GM21381 (cell line): ENCODE results near the gene UBE2D2.

ENCODE experiments used
- ATAC-seq: cut with Tn5 transposase; IDR thresholded peaks from one replicate; pipeline ENCODE4 v1.9.1; 2021; ENCODE audit warnings: mild to moderate bottlenecking, moderate library complexity; ENCODE audit not compliant: unreplicated experiment

Gene UBE2D2

GRCh38 chr5:139634541-139634940, 73.4 kb downstream of the UBE2D2 start:
- ATAC-seq = no peak

DNA sequence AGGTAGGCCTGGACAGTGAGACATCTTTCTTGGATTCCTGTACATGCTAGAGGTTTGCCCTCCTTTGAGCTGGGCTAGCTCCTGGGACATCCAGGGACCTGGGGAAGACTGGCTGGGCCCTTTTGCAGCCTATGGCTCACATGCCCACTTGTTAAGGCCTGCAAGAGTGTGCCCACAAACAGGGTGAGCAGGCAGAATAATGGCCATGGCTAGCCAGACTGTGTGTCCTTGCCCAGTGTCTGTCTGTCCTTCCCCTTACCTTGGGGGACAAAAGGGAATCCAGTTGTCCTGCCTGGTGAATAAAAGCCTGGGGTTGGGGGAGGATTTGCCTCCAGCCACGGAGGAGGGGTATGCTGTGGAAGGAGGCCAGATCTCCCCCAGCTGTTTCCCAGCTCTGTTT, 74.1 kb downstream of the UBE2D2 start:
- ATAC-seq = no peak

DNA sequence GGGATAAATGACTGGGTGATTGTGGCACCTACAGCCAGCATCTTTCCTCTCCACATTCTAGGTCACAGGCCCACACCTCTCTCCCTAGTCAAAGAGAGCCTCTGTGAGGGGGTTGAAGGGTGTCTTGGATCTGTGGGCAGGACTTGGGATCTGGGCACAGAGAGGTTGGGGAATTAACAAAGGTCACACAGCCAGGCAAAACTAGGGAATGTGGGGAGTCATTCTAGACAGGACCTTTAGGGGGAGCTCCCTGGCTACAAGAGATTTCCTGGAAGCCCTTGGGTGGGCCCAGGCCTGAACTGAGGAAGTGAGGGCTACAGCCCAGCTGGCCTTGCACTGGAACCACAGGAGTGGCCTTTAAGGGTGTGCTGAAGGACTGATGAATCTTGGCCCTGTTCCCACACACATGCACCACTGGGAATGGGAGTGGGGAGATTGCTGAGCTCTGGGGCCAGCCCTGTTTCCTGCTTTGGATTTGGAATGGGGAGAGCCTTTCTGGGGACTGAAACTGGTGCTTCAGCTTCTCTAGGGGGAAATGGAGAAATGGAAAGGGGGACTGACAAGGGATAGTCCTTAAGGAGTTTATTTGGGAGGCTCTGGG, 74.6 kb downstream of the UBE2D2 start:
- no peak for ATAC-seq

GRCh38 chr5:139636207-139636792, 75.2 kb downstream of the UBE2D2 start:
- ATAC-seq = peak; percentile 66

DNA sequence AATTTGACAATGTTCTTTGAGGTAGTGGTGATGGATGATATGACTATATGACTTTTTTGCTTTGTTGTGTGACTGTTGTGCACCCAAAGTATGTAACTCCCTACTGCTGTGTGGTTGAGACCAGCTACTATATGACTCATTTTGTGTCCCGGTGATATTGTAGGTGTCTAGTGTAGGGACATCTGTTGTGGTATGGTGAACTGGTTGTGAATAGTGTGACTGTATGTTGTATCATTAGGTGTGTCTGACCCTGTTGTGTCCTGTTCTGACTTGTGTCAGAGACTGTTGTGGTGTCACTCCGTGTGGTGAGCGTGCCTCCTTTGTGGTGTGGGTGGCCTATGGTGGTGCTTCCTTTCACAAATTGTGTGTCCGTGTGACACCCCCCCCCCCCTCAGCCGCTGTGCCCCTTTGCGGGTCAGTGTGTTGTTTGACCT, 75.9 kb downstream of the UBE2D2 start:
- ATAC-seq = no peak

GRCh38 chr5:139637438-139638089, 76.4 kb downstream of the UBE2D2 start:
- peak; percentile 29 for ATAC-seq

DNA sequence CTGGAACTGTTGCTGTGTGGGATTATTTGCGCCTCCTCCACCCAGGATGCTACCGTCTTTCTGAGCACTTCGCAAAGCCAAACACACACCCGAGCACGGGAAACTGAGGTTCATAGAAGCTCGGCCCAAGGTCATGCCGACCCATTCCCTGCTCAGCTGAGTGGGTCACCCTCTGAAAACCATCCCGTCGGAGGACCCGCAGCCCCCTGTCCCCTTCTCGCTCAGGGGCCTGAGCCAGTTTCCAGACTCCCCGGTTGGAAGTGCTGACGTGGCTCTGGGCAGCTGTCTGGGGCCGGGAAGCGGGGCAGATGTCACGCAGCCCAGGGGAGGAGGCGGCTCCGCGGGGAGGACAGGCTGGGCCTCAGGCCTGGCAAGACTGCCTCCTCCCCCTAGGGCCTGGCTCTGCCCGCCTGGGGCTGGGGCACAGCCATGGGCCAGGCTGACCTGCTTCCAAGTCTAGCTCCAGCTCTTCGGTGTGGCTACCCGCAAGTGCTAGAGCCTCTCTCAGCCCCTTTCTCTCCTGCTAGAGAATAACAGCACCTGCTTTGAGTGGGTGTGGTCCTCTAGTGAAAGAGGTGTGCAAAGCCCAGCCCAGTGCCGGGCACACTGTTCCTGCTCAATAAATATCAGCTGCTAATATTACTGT, 77.1 kb downstream of the UBE2D2 start:
- no peak for ATAC-seq

- no peak for ATAC-seq
These were observed 77.8 kb downstream of the UBE2D2 start for GRCh38 chr5:139638736-139639618.

GRCh38 chr5:139639619-139640380, 78.7 kb downstream of the UBE2D2 start:
- no peak for ATAC-seq

DNA sequence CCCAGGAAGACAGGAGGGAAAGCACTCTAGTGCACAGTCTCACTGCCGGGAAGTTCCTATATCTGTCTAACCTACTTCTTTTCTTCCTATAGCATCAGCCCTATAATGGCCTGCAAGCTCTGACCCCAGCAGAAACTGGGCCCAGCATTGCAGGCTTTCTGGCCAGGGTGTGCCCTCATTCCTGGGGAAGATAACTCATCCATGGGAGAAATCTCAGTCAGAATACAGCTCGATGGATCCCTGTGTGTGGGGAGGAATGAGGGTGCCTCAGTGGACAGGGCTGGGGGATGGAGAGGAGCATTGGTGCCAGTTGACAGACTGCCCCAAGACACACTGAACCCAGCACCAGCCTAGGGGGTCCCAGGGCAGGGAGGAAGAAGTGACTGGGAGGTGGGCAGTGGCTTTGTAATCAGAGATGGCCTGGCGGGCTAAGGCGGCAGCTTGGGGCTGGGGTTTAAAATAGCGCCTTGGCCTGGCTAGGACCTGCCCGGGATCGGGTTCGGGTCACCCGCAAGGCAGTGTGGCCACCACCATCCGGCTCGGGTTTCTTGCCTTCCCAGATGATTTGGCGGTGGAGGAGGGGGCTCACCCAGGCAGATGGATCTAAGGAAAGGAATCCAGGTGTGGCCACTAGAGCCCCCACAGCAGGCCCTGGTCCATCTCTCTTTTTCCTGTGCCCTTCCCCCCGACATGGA, 79.4 kb downstream of the UBE2D2 start:
- ATAC-seq = no peak

DNA sequence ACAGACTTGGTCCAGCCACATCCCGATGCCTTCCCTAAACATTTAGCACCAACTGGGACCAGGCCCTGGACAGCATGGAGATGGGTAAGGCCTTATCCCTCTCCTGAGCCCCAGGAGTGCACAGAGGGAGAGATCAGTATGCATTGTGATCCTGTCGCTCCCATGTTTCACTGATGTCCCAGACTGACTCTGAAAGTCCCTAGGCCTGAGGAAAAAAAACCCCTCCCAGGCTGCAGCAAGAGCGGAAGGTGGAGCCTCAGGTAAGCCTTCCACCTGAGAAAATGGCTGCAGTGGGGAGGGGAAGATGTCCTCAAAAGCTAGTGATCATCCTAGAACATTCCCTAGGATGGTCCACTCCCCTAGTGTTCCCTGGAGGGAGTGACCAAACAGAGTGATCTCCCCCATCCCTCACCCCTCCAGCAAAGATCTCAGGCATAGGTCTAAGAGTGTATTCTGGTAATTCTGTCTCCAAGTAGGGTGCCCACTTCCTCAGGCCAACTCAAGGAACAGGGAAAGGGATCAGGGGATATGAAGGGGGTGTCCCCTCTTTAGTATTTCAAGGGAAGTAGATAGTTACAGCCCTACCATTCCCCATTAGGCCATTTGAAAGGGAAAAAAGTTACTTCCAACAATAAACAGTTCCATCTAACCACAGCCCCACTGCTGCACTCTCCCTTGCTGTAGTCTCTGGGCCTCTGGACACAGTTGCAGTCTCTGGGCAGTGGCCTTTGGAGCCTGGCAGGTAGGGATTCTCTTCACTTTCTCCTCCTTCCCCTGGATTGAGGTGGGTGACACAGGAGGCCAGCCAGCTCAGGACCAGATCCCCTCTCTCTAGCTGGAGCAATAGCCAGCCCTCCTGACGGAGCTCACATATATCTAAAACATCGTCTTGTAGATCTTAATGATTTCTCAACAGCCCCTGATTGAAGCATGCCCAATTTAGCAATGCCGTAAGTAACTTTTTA, 80.3 kb downstream of the UBE2D2 start:
- ATAC-seq = no peak

DNA sequence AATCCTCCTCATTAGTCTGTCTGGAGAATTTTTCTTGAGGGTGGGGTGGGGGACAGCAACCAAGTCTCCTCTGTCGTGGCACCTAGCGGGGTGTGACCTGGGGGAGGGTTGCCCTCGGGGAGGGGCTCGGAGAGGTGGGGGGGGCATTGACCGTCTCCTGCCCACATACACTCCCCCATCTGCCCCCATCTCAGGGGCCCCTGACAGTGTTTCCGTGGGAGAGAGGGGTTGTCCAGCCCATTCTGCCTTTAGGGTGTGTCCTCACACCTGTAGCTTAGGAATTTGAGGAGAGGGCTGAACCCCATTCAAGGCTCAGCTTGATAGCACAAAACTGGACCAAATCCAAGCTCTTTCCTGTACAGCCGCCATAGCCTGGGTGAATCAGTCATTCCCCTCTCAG, 81.1 kb downstream of the UBE2D2 start:
- ATAC-seq = no peak

- ATAC-seq = no peak
These were observed 82.0 kb downstream of the UBE2D2 start for GRCh38 chr5:139642891-139643871.

GRCh38 chr5:139644001-139644456, 82.9 kb downstream of the UBE2D2 start:
- no peak for ATAC-seq

GRCh38 chr5:139644646-139645429, 83.7 kb downstream of the UBE2D2 start:
- ATAC-seq = no peak

DNA sequence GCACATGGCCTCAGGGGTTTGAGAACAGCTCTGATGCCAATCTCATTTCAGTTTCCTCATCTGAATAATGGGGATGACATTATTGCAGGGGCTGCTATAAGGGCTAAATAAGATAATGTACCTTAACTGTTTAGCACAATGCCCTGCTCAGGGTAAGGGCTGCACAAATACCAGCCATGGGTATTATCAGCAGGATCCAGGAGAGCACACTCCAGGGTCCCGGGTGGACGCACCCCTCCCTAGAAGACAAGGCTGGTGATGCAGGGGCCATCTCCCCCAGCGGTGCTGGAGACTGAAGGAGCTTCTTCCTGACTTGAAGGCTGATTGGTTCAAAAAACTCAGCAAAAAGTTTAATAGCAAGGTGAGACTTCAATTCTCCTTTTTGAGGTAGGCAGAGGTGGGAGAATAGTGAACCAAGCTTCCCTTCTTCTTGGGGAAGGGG, 84.3 kb downstream of the UBE2D2 start:
- no peak for ATAC-seq
